KMS-11 (cell line): ENCODE results near the gene RPL29.
A peak's percentile ranks its signal among the peaks of the same experiment; 100 is the strongest.

Experiments
- H2AFZ ChIP-seq: fragments of 200-600 bp; sonication (generic); 2 replicates; pipeline ENCODE4 v1.6.1; 2016; ENCODE audit warnings: antibody characterized with exemption, mixed run types, low read depth
- H3K27ac ChIP-seq: fragments of 200-600 bp; sonication (generic); 2 replicates; pipeline ENCODE4 v1.6.1; 2016; ENCODE audit warnings: mild to moderate bottlenecking, mixed run types
- H3K27me3 ChIP-seq: fragments of 200-600 bp; sonication (generic); 2 replicates; pipeline ENCODE4 v1.6.1; 2017; ENCODE audit warnings: mild to moderate bottlenecking, low read depth, mixed run types, moderate library complexity; ENCODE audit not compliant: insufficient read depth
- H3K36me3 ChIP-seq: fragments of 200-600 bp; sonication (generic); 2 replicates; pipeline ENCODE4 v1.6.1; 2017; ENCODE audit warnings: mild to moderate bottlenecking, mixed run types; ENCODE audit not compliant: insufficient read depth
- H3K4me1 ChIP-seq: fragments of 200-600 bp; sonication (generic); 2 replicates; pipeline ENCODE4 v1.6.1; 2016; ENCODE audit warnings: mild to moderate bottlenecking, low read depth, mixed run types; ENCODE audit not compliant: poor library complexity, severe bottlenecking
- H3K4me2 ChIP-seq: fragments of 200-600 bp; sonication (generic); 2 replicates; pipeline ENCODE4 v1.7.0; 2016; ENCODE audit warnings: mild to moderate bottlenecking, mixed run types
- H3K4me3 ChIP-seq: fragments of 200-600 bp; sonication (generic); IDR thresholded peaks from 2 replicates; pipeline ENCODE4 v1.6.1; 2017; ENCODE audit warnings: low read depth, low read length, mixed read lengths; ENCODE audit not compliant: insufficient read depth
- H3K79me2 ChIP-seq: fragments of 200-600 bp; sonication (generic); 2 replicates; pipeline ENCODE4 v1.6.1; 2016; ENCODE audit warnings: low read depth, mixed run types; ENCODE audit not compliant: insufficient read depth
- H3K9ac ChIP-seq: fragments of 200-600 bp; sonication (generic); 2 replicates; pipeline ENCODE4 v1.6.1; 2016; ENCODE audit warnings: mild to moderate bottlenecking, mixed run types
- H4K20me1 ChIP-seq: fragments of 200-600 bp; sonication (generic); 2 replicates; pipeline ENCODE4 v1.6.1; 2016; ENCODE audit warnings: mild to moderate bottlenecking, mixed run types; ENCODE audit not compliant: insufficient read depth
- TF ChIP-seq, protein P1 (sequence below): fragments of 200-600 bp; sonication (generic); conservative IDR thresholded peaks from 2 replicates; pipeline ENCODE4 v1.6.1; 2017; ENCODE audit warnings: low read depth, mild to moderate bottlenecking, antibody characterized with exemption, low read length, moderate library complexity, mixed read lengths

RPL29 gene

DNA sequence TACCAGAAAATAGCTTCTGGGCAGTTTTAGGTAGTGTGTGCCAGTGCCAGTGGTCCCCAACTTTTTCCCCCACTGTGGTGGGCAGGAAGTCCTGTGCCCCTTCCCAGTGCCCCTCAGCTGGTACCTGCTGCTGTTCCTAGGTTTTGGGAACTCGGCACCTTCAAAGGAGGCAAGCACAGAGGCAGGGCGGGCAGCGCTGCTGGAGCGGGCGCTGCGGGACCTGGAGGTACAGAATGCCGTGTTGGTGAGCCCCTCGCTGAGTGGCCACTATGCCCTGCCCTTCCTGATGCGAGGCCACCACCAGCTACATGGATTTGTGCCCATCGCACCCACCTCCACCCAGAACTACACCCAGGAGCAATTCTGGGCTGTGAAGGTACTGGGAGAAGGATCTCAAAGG, 15.4 kb downstream of the RPL29 start:
- H3K9ac ChIP-seq = no peak overlapping the region
- no peaks in the 10 kb centered on the region for H3K79me2 ChIP-seq
- no peaks in the 10 kb centered on the region for H3K36me3 ChIP-seq
- TF ChIP-seq, protein P1, sequence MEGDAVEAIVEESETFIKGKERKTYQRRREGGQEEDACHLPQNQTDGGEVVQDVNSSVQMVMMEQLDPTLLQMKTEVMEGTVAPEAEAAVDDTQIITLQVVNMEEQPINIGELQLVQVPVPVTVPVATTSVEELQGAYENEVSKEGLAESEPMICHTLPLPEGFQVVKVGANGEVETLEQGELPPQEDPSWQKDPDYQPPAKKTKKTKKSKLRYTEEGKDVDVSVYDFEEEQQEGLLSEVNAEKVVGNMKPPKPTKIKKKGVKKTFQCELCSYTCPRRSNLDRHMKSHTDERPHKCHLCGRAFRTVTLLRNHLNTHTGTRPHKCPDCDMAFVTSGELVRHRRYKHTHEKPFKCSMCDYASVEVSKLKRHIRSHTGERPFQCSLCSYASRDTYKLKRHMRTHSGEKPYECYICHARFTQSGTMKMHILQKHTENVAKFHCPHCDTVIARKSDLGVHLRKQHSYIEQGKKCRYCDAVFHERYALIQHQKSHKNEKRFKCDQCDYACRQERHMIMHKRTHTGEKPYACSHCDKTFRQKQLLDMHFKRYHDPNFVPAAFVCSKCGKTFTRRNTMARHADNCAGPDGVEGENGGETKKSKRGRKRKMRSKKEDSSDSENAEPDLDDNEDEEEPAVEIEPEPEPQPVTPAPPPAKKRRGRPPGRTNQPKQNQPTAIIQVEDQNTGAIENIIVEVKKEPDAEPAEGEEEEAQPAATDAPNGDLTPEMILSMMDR = no peak
- H3K4me2 ChIP-seq = no peak overlapping the region
- H3K27ac ChIP-seq = no peak overlapping the region
- H4K20me1 ChIP-seq = no peaks in the 10 kb centered on the region
- no peaks in the 10 kb centered on the region for H3K27me3 ChIP-seq
- H2AFZ ChIP-seq = no peak overlapping the region
- no peak overlapping the region for H3K4me3 ChIP-seq
- peaks cover 8% of the 10 kb centered on the region for H3K4me1 ChIP-seq

DNA sequence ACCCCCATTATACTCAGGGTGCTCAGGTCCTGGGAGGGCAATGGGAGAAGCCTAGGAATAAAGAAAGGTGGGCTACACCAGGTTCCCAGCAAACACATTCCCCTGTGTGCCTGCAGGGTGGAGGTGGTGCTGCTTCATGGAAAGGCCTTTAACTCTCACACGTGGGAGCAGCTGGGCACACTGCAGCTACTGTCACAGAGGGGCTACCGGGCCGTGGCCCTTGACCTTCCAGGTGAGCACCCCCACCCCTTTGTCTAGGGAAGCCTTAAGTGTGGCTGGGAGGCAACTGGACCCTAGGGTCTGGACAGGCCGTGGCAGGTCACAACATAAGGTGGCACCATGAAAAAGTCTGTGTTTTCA, 17.6 kb downstream of the RPL29 start:
- Histone ChIP-seq H3K79me2 (0 out of 2 replicates have a peak, but pooled peaks cover 5% of the 10 kb centered on the region), H3K27ac (no peak overlapping the region), H3K27me3 (no peaks in the 10 kb centered on the region), H3K4me1 (peaks cover 15% of the 10 kb centered on the region), H3K4me2 (no peak overlapping the region), H3K9ac (no peak overlapping the region), H3K36me3 (no peaks in the 10 kb centered on the region), H4K20me1 (no peaks in the 10 kb centered on the region), H3K4me3 (no peak overlapping the region), H2AFZ (no peak overlapping the region)
- TF ChIP-seq, protein P1 = no peak

DNA sequence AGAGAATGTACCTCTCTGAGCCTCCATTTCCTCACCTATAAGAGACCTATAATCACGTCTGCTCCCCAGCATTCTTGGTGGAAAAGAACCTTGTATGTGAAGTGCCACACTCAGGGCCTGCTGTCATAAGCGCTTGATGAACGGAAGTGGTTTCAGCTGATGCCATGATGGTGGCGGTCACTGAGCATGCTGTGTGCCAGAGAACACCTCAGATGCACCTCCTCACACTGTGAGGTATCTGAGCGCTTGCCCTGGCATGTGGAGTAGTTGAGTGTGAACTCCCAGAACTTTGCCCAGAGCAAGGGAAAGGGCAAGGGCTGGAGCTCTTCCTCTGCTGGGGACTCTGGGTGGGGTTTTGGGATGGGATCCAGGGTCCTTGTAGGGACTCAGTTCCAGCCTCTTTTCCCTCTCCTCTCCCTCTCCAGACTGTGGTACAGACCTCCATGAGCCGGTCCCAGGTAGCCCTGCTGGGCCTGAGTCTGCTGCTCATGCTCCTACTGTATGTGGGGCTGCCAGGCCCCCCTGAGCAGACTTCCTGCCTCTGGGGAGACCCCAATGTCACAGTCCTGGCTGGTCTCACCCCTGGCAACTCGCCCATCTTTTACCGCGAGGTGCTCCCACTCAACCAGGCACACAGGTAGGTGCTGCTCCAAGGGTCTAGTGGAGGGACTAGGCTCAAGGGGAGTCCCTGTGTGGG, 18.1 kb downstream of the RPL29 start:
- Histone ChIP-seq H3K79me2 (0 out of 2 replicates have a peak, but pooled peaks cover 5% of the 10 kb centered on the region), H2AFZ (no peak overlapping the region), H3K36me3 (no peaks in the 10 kb centered on the region), H3K4me2 (no peak overlapping the region), H3K4me3 (no peak overlapping the region), H4K20me1 (no peaks in the 10 kb centered on the region), H3K27me3 (no peaks in the 10 kb centered on the region), H3K4me1 (peaks cover 15% of the 10 kb centered on the region), H3K27ac (no peak overlapping the region), H3K9ac (no peak overlapping the region)
- TF ChIP-seq, protein P1 = no peak

DNA sequence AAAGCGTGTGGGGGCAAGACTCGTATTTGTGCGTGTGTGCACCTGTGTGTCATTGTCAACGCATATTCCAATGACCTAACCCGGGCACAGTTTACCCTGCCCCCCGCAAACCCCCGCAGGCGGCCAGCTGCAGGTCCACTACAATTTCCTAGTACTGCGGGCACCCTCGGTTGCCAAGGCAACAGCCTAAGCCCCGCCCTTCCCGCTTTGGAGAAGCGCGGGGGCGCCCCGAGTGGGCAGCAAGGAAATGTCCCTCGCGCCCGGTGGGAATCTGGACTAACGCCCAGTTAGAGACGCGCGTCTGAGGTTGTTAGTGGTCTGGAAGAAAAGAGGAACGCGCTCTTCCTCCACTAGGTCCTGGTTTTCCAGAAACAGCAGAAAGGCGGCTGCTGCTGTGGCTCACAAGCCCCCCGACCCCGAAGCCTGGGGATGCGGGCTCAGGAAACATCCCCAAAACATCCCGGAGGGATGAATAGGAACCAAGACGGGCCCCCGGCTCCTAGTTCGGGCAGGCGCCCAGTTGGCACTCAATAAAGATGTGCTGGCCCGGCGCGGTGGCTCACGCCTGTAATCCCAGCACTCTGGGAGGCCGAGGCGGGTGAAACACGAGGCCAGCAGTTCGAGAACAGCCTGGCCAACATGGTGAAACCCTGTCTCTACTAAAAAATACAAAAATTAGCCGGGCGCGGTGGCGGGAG, 19.7 kb downstream of the RPL29 start:
- no peak overlapping the region for H3K9ac ChIP-seq
- H3K4me2 ChIP-seq = peak overlapping the region; percentile 82
- no peak overlapping the region for H3K4me3 ChIP-seq
- H4K20me1 ChIP-seq = no peaks in the 10 kb centered on the region
- TF ChIP-seq, protein P1 = no peak
- no peak overlapping the region for H3K27ac ChIP-seq
- H3K36me3 ChIP-seq = no peaks in the 10 kb centered on the region
- no peaks in the 10 kb centered on the region for H3K27me3 ChIP-seq
- H3K4me1 ChIP-seq = peaks cover 12% of the 10 kb centered on the region
- H2AFZ ChIP-seq = no peak overlapping the region
- 0 out of 2 replicates have a peak, but pooled peaks cover 5% of the 10 kb centered on the region for H3K79me2 ChIP-seq
